IMR-90 (cell line): ENCODE data around the gene ZNF556. TPM values are rescaled to one million over a fixed set of nuclear protein-coding genes. Genes with fewer than 3 reads are reported as not detected.

ENCODE experiments used
- ATAC-seq: fragments of 200-7000 bp; cut with Tn5 transposase; 2 replicates; pipeline ENCODE4 v1.9.1; 2020; ENCODE audit warnings: low read depth, mild to moderate bottlenecking, moderate library complexity
- BruUV-seq: library from RNA; stranded (reverse); fragments of 400-500 nt; replicated peaks from 2 replicates; lab custom pipeline; 2021; lab: Mats Ljungman, UMichigan
- CTCF ChIA-PET: fragments of 300-600 bp; formaldehyde crosslinking; extraction: SDS; loops from one replicate; lab custom pipeline; 2021; ENCODE audit warnings: antibody characterized with exemption; lab: Yijun Ruan, JAX
- POLR2A ChIA-PET: fragments of 300-600 bp; sonication (Branson Sonifier 250); formaldehyde crosslinking; loops from one replicate; lab custom pipeline; 2022; ENCODE audit warnings: antibody characterized with exemption; ENCODE audit not compliant: unreplicated experiment; lab: Charles Lee
- DNase-seq: peaks from one replicate; pipeline ENCODE4 v3.0.0; 2013
- H2AFZ ChIP-seq: replicated peaks from 2 replicates; pipeline ENCODE3; 2013; ENCODE audit warnings: low read length, mild to moderate bottlenecking; ENCODE audit not compliant: poor library complexity
- H2AK5ac ChIP-seq: 2 replicates; pipeline ENCODE4 v1.6.1; 2013; ENCODE audit warnings: low read depth, low read length, inconsistent platforms
- H2AK9ac ChIP-seq: replicated peaks from 2 replicates; pipeline ENCODE3; 2013; ENCODE audit warnings: mild to moderate bottlenecking, low read depth, low read length, moderate library complexity; ENCODE audit not compliant: poor library complexity
- H2BK120ac ChIP-seq: 2 replicates; pipeline ENCODE4 v1.6.1; 2013; ENCODE audit warnings: low read depth, low read length, inconsistent platforms
- H2BK15ac ChIP-seq: 3 replicates; pipeline ENCODE4 v1.6.1; 2013; ENCODE audit warnings: low read depth, low read length, inconsistent platforms
- H2BK20ac ChIP-seq: 2 replicates; pipeline ENCODE4 v1.6.1; 2013; ENCODE audit warnings: low read depth, mild to moderate bottlenecking, inconsistent platforms, low read length, moderate library complexity
- H2BK5ac ChIP-seq: 2 replicates; pipeline ENCODE4 v1.6.1; 2013; ENCODE audit warnings: mild to moderate bottlenecking, low read depth, low read length, inconsistent platforms; ENCODE audit not compliant: poor library complexity, severe bottlenecking
- H3K14ac ChIP-seq: replicated peaks from 2 replicates; pipeline ENCODE4 v1.6.1; 2013; ENCODE audit warnings: low read depth, low read length, inconsistent platforms
- H3K18ac ChIP-seq: 2 replicates; pipeline ENCODE4 v1.6.1; 2013; ENCODE audit warnings: low read depth, low read length, control low read depth
- H3K23ac ChIP-seq: 2 replicates; pipeline ENCODE4 v1.6.1; 2013; ENCODE audit warnings: low read depth, low read length, inconsistent platforms
- H3K27ac ChIP-seq: 2 replicates; pipeline ENCODE4 v1.5.1; 2013; ENCODE audit warnings: mild to moderate bottlenecking, control low read depth, low read length; ENCODE audit not compliant: insufficient read depth
- H3K27me3 ChIP-seq: 2 replicates; pipeline ENCODE4 v1.6.1; 2013; ENCODE audit warnings: low read length; ENCODE audit not compliant: control insufficient read depth, insufficient read depth
- H3K36me3 ChIP-seq: 2 replicates; pipeline ENCODE4 v1.6.1; 2013; ENCODE audit warnings: low read length, mixed read lengths; ENCODE audit not compliant: control insufficient read depth, insufficient read depth
- H3K4ac ChIP-seq: 2 replicates; pipeline ENCODE4 v1.6.1; 2013; ENCODE audit warnings: low read depth, low read length, inconsistent platforms
- H3K4me1 ChIP-seq: 2 replicates; pipeline ENCODE4 v1.6.1; 2013; ENCODE audit warnings: low read length, mixed read lengths; ENCODE audit not compliant: control insufficient read depth, insufficient read depth
- H3K4me2 ChIP-seq: 2 replicates; pipeline ENCODE4 v1.6.1; 2013; ENCODE audit warnings: low read depth, mild to moderate bottlenecking, control low read depth, low read length, moderate library complexity
- H3K4me3 ChIP-seq: 2 replicates; pipeline ENCODE4 v1.5.1; 2013; ENCODE audit warnings: low read depth, mild to moderate bottlenecking, control low read depth, low read length, moderate library complexity; ENCODE audit not compliant: insufficient read depth
- H3K56ac ChIP-seq: 2 replicates; pipeline ENCODE4 v1.6.1; 2013; ENCODE audit warnings: low read length, inconsistent platforms; ENCODE audit not compliant: insufficient read depth; ENCODE audit errors: extremely low read depth
- H3K79me1 ChIP-seq, 2 experiments: 2 replicates each; pipeline ENCODE4 v1.6.1; 2013; ENCODE audit warnings: low read length in 2 of 2, inconsistent platforms in 1 of 2, low read depth in 1 of 2
- H3K9ac ChIP-seq: 2 replicates; pipeline ENCODE4 v1.6.1; 2013; ENCODE audit warnings: low read depth, low read length, control low read depth
- H3K9me1 ChIP-seq: 2 replicates; pipeline ENCODE4 v1.6.1; 2013; ENCODE audit warnings: low read length, inconsistent platforms; ENCODE audit not compliant: insufficient read depth
- H3K9me3 ChIP-seq: 2 replicates; pipeline ENCODE4 v1.6.1; 2013; ENCODE audit warnings: low read length; ENCODE audit not compliant: control insufficient read depth, insufficient read depth
- H4K20me1 ChIP-seq: 2 replicates; pipeline ENCODE4 v1.6.1; 2013; ENCODE audit warnings: low read length, inconsistent platforms; ENCODE audit not compliant: insufficient read depth
- H4K5ac ChIP-seq: 2 replicates; pipeline ENCODE4 v1.6.1; 2013; ENCODE audit warnings: mild to moderate bottlenecking, low read depth, low read length, control low read depth
- H4K8ac ChIP-seq, 2 experiments: 2 replicates each; pipeline ENCODE4 v1.6.1; 2013; ENCODE audit warnings: low read depth in 2 of 2, low read length in 2 of 2, control low read depth in 1 of 2, inconsistent platforms in 1 of 2
- H4K91ac ChIP-seq: 2 replicates; pipeline ENCODE4 v1.6.1; 2013; ENCODE audit warnings: low read depth, low read length, inconsistent platforms; ENCODE audit not compliant: insufficient read depth
- CEBPB ChIP-seq: IDR thresholded peaks from 2 replicates; pipeline ENCODE4 v1.6.1; 2012; ENCODE audit warnings: low read depth, low read length, improper control_type of control experiment
- MXI1 ChIP-seq: IDR thresholded peaks from 2 replicates; pipeline ENCODE4 v1.6.1; 2012; ENCODE audit warnings: low read depth, mild to moderate bottlenecking, low read length, moderate library complexity, borderline replicate concordance
- WGBS, 2 experiments: methylation state at CpG; one replicate each; pipeline versions ENCODE4 v1.1.5 to v1.1.7; 2013; ENCODE audit warnings: missing lambda C conversion rate in 2 of 2; ENCODE audit not compliant: insufficient read length in 1 of 2; ENCODE audit errors: extremely low coverage in 2 of 2; 5-methylcytosine and 5-hydroxymethylcytosine counted together
- dilution Hi-C: fragments of 300-500 bp; cut with HindIII; formaldehyde crosslinking; loops from one replicate; pipeline ENCODE4 v1.14.3; 2018; ENCODE audit warnings: low sequenced_read_pairs; ENCODE audit not compliant: unreplicated experiment
- in situ Hi-C: fragments of 300-500 bp; cut with MboI; formaldehyde crosslinking; loops from 3 replicates; pipeline ENCODE4 v1.14.3; 2019; ENCODE audit warnings: low sequenced_read_pairs, inconsistent platforms, mixed read lengths
- intact Hi-C: fragments of 100-400 bp; cut with micrococcal nuclease; formaldehyde crosslinking; loops from 2 replicates; pipeline ENCODE4 v1.10.0; 2022
- polyA plus RNA-seq, 3 experiments: library from polyadenylated mRNA; depleted of rRNA; stranded (reverse); fragments of >200 nt; gene quantifications; 2 replicates each; pipeline ENCODE4 v1.2.3, GENCODE V29; 2012; ENCODE audit warnings: low replicate concordance in 1 of 3
- total RNA-seq: library from RNA; depleted of rRNA; stranded (reverse); fragments of >200 nt; gene quantifications from 2 replicates; pipeline ENCODE4 v1.2.3, GENCODE V29; 2012

Gene ZNF556
- total and polyA plus RNA-seq, 2 of the 4 experiments (the other 2 are of a cell fraction) = not detected

GRCh38 chr19:2923510-2923909 lies 56.4 kb downstream of the ZNF556 start:
- no peak overlapping the region for H3K4me3 ChIP-seq
- H3K27ac ChIP-seq = no peak overlapping the region
- no peak overlapping the region for H3K23ac ChIP-seq
- H2BK20ac ChIP-seq = no peak overlapping the region
- no peak overlapping the region for H3K18ac ChIP-seq
- no peak overlapping the region for H3K4me2 ChIP-seq
- H2AK5ac ChIP-seq = no peak overlapping the region
- no peak overlapping the region for H4K5ac ChIP-seq
- dilution Hi-C loops (no loop called here), in situ Hi-C loops (no loop called here), intact Hi-C loops (no loop called here)
- no peaks in the 10 kb centered on the region for H3K79me1 ChIP-seq
- no peaks in the 10 kb centered on the region; the same call in 1 of the 2 replicates for H3K4me1 ChIP-seq
- TF ChIP-seq MXI1 (no peak), CEBPB (0 out of 2 replicates have a peak, but pooled peaks have one; percentile 11)
- no peak overlapping the region for H3K56ac ChIP-seq
- no peaks in the 10 kb centered on the region for H4K20me1 ChIP-seq
- H3K4ac ChIP-seq = no peak overlapping the region
- ATAC-seq = peak; percentile 48
- no peaks in the 10 kb centered on the region for H3K9me1 ChIP-seq
- no peak overlapping the region for H3K9ac ChIP-seq
- peak; percentile 45 for DNase-seq
- BruUV-seq = no TSS peak
- no peaks in the 10 kb centered on the region for H3K27me3 ChIP-seq
- no peak overlapping the region for H2BK5ac ChIP-seq
- 0 out of 2 replicates have a peak, but pooled peaks cover 3% of the 10 kb centered on the region for H3K36me3 ChIP-seq
- H2AFZ ChIP-seq = no peak overlapping the region
- peaks cover 6% of the 10 kb centered on the region; the same call in 1 of the 2 replicates for H3K9me3 ChIP-seq
- no peak overlapping the region for H4K8ac ChIP-seq
- H3K14ac ChIP-seq = no peak overlapping the region
- CTCF ChIA-PET = interaction anchor here (0.7 kb wide), 2 partner anchors 19 to 39 kb away, joined by 3 read pairs; no protein-coding TSS in a partner anchor
- H2AK9ac ChIP-seq = no peak overlapping the region
- 46% methylated on average over 2 of the region's 4 CpGs; no CpG with 5 or more reads in 1 of the 2 experiments for WGBS, 2 experiments
- no peak overlapping the region for H2BK120ac ChIP-seq
- no peak overlapping the region for H4K91ac ChIP-seq
- POLR2A ChIA-PET = no interaction called here
- H2BK15ac ChIP-seq = no peak overlapping the region
